Fibroblast of skin of left quadriceps (primary cell): Measurements from ENCODE around the gene KRTAP10-12.

ENCODE experiments used
- DNase-seq, 2 experiments: peaks; one replicate each; pipeline ENCODE4 v3.0.0-alpha.2; 2013; ENCODE audit warnings: low read depth in 2 of 2

KRTAP10-12 gene

GRCh38 chr21:44734026-44734745, 37.2 kb downstream of the KRTAP10-12 start:
- DNase-seq = no peak

GRCh38 chr21:44734841-44735240, 37.9 kb downstream of the KRTAP10-12 start:
- DNase-seq = no peak

GRCh38 chr21:44735821-44736220, 38.8 kb downstream of the KRTAP10-12 start:
- no peak for DNase-seq

GRCh38 chr21:44736291-44737004, 39.5 kb downstream of the KRTAP10-12 start:
- no peak for DNase-seq

- DNase-seq = no peak
Observed at GRCh38 chr21:44737706-44738354, 40.9 kb downstream of the KRTAP10-12 start.

- no peak for DNase-seq
Observed at GRCh38 chr21:44738621-44739020, 41.6 kb downstream of the KRTAP10-12 start.

GRCh38 chr21:44739316-44739715, 42.3 kb downstream of the KRTAP10-12 start:
- DNase-seq = no peak

- no peak for DNase-seq
Observed at GRCh38 chr21:44740742-44741141, 43.8 kb downstream of the KRTAP10-12 start.

GRCh38 chr21:44741921-44742320, 44.9 kb downstream of the KRTAP10-12 start:
- no peak for DNase-seq

GRCh38 chr21:44742418-44743153, 45.6 kb downstream of the KRTAP10-12 start:
- no peak for DNase-seq
